ENCODE data around the gene ASIC4. TPM values are rescaled to one million over a fixed set of nuclear protein-coding genes. Genes with fewer than 3 reads are reported as not detected.
A peak's percentile ranks its signal among the peaks of the same experiment; 100 is the strongest.

The ASIC4 gene
- total RNA-seq, 1 experiment from 2014 or later: 0.17 TPM

- peak overlapping the region; percentile 34 for H3K4me3 Mint-ChIP-seq (ENCODE audit: low read depth, unreplicated experiment)
- CTCF ChIA-PET: interaction anchor here (0.6 to 4.3 kb wide), 2 partner anchors 11 to 25 kb away, joined by 3 to 15 read pairs; a partner anchor contains a TSS
Measured at GRCh38 chr2:219484343-219485200, 29.7 kb upstream of the ASIC4 start.

GRCh38 chr2:219485201-219485580 lies 29.1 kb upstream of the ASIC4 start:
- peaks cover 77% of the 10 kb centered on the region for H3K27me3 Mint-ChIP-seq (ENCODE audit: unreplicated experiment)
- H3K4me1 Mint-ChIP-seq (ENCODE audit: low read depth, unreplicated experiment): no peaks in the 10 kb centered on the region
- no peak for TF ChIP-seq CTCF (IDR thresholded peaks at IDR 0.05; ENCODE audit: unreplicated experiment)
- H3K4me3 Mint-ChIP-seq (ENCODE audit: low read depth, unreplicated experiment): no peak overlapping the region
- no peak overlapping the region for H3K27ac Mint-ChIP-seq (ENCODE audit: unreplicated experiment)
- CTCF ChIA-PET: interaction anchor here (0.6 to 4.3 kb wide), 3 partner anchors 10 to 26 kb away, joined by 3 to 15 read pairs (median 3); a partner anchor contains a TSS
- H3K9me3 Mint-ChIP-seq (ENCODE audit: low read depth, unreplicated experiment): no peaks in the 10 kb centered on the region
- intact Hi-C loops (cut with micrococcal nuclease; ENCODE audit: unreplicated experiment): no loop called here
- no peak for DNase-seq
- no peaks in the 10 kb centered on the region for H3K36me3 Mint-ChIP-seq (ENCODE audit: insufficient read depth, unreplicated experiment)
- no TSS peak for BruUV-seq (replicated peaks)

More at GRCh38 chr2:219484343-219485200, 29.7 kb upstream of the ASIC4 start:
- Mint-ChIP-seq H3K27me3 (ENCODE audit: unreplicated experiment) (peaks cover 77% of the 10 kb centered on the region), H3K4me1 (ENCODE audit: low read depth, unreplicated experiment) (peaks cover 3% of the 10 kb centered on the region), H3K27ac (ENCODE audit: unreplicated experiment) (no peak overlapping the region), H3K9me3 (ENCODE audit: low read depth, unreplicated experiment) (no peaks in the 10 kb centered on the region), H3K36me3 (ENCODE audit: insufficient read depth, unreplicated experiment) (no peaks in the 10 kb centered on the region)
- DNase-seq: no peak
- intact Hi-C loops (cut with micrococcal nuclease; ENCODE audit: unreplicated experiment): no loop called here
- BruUV-seq (replicated peaks): no TSS peak
- no peak for TF ChIP-seq CTCF (IDR thresholded peaks at IDR 0.05; ENCODE audit: unreplicated experiment)

GRCh38 chr2:219486380-219486959 lies 27.8 kb upstream of the ASIC4 start:
- no peaks in the 10 kb centered on the region for H3K9me3 Mint-ChIP-seq (ENCODE audit: low read depth, unreplicated experiment)
- H3K36me3 Mint-ChIP-seq (ENCODE audit: insufficient read depth, unreplicated experiment): no peaks in the 10 kb centered on the region
- H3K4me1 Mint-ChIP-seq (ENCODE audit: low read depth, unreplicated experiment): no peaks in the 10 kb centered on the region
- CTCF ChIA-PET: interaction anchor here (0.5 to 4.3 kb wide), 6 partner anchors 9 to 90 kb away, joined by 3 to 15 read pairs (median 3); partner anchors contain the start of gene GMPPA
- H3K4me3 Mint-ChIP-seq (ENCODE audit: low read depth, unreplicated experiment): no peak overlapping the region
- intact Hi-C loops (cut with micrococcal nuclease; ENCODE audit: unreplicated experiment): no loop called here
- peaks cover 69% of the 10 kb centered on the region for H3K27me3 Mint-ChIP-seq (ENCODE audit: unreplicated experiment)
- H3K27ac Mint-ChIP-seq (ENCODE audit: unreplicated experiment): no peak overlapping the region
- BruUV-seq (replicated peaks): no TSS peak
- TF ChIP-seq CTCF (IDR thresholded peaks at IDR 0.05; ENCODE audit: unreplicated experiment): no peak
- DNase-seq: no peak

- CTCF ChIA-PET: interaction anchor here (0.6 kb wide), 1 partner anchor 61 kb away, joined by 5 read pairs; no protein-coding TSS in a partner anchor
- no peak for DNase-seq
- BruUV-seq (replicated peaks): no TSS peak
- no peaks in the 10 kb centered on the region for H3K9me3 Mint-ChIP-seq (ENCODE audit: low read depth, unreplicated experiment)
- no peak overlapping the region for H3K27ac Mint-ChIP-seq (ENCODE audit: unreplicated experiment)
- H3K4me1 Mint-ChIP-seq (ENCODE audit: low read depth, unreplicated experiment): no peaks in the 10 kb centered on the region
- H3K36me3 Mint-ChIP-seq (ENCODE audit: insufficient read depth, unreplicated experiment): no peaks in the 10 kb centered on the region
- no peak for TF ChIP-seq CTCF (IDR thresholded peaks at IDR 0.05; ENCODE audit: unreplicated experiment)
- intact Hi-C loops (cut with micrococcal nuclease; ENCODE audit: unreplicated experiment): no loop called here
- H3K4me3 Mint-ChIP-seq (ENCODE audit: low read depth, unreplicated experiment): no peak overlapping the region
- peaks cover 69% of the 10 kb centered on the region for H3K27me3 Mint-ChIP-seq (ENCODE audit: unreplicated experiment)
Measured at GRCh38 chr2:219488149-219488843, 26.0 kb upstream of the ASIC4 start.
